Ishikawa (cell line): Measurements from ENCODE around the gene KIAA1217.

ENCODE experiments used
- CEBPB ChIP-seq: IDR thresholded peaks from 2 replicates; pipeline ENCODE4 v1.6.1; 2012
- CREB1 ChIP-seq: IDR thresholded peaks from 2 replicates; pipeline ENCODE4 v1.6.1; 2012; ENCODE audit warnings: low read depth
- EGR1 ChIP-seq: IDR thresholded peaks from 2 replicates; pipeline ENCODE4 v1.6.1; 2012
- EP300 ChIP-seq: IDR thresholded peaks from 2 replicates; pipeline ENCODE4 v1.6.1; 2012; ENCODE audit warnings: borderline replicate concordance
- FOXM1 ChIP-seq: IDR thresholded peaks from 2 replicates; pipeline ENCODE4 v1.6.1; 2012; ENCODE audit warnings: low read depth, borderline replicate concordance
- NFIC ChIP-seq: IDR thresholded peaks from 2 replicates; pipeline ENCODE4 v1.6.1; 2012
- RAD21 ChIP-seq: IDR thresholded peaks from 2 replicates; pipeline ENCODE4 v1.6.1; 2012; ENCODE audit warnings: low read depth
- TAF1 ChIP-seq: IDR thresholded peaks from 2 replicates; pipeline ENCODE4 v1.6.1; 2012; ENCODE audit warnings: low read depth, mild to moderate bottlenecking
- TCF12 ChIP-seq: IDR thresholded peaks from 2 replicates; pipeline ENCODE4 v1.6.1; 2012; ENCODE audit warnings: low read depth
- TEAD4 ChIP-seq: IDR thresholded peaks from 2 replicates; pipeline ENCODE4 v1.6.1; 2012
- YY1 ChIP-seq: IDR thresholded peaks from 2 replicates; pipeline ENCODE4 v1.6.1; 2012; ENCODE audit warnings: low read depth
- ZBTB7A ChIP-seq: IDR thresholded peaks from 2 replicates; pipeline ENCODE4 v1.6.1; 2012; ENCODE audit warnings: low read depth
- TF ChIP-seq, protein P1 (sequence below): IDR thresholded peaks from 2 replicates; pipeline ENCODE4 v1.6.1; 2012
- TF ChIP-seq, protein P2 (sequence below): IDR thresholded peaks from 2 replicates; pipeline ENCODE4 v1.6.1; 2012
- TF ChIP-seq, protein P3 (sequence below): IDR thresholded peaks from 2 replicates; pipeline ENCODE4 v1.6.1; 2012; ENCODE audit warnings: low read depth, mild to moderate bottlenecking

The KIAA1217 gene

DNA sequence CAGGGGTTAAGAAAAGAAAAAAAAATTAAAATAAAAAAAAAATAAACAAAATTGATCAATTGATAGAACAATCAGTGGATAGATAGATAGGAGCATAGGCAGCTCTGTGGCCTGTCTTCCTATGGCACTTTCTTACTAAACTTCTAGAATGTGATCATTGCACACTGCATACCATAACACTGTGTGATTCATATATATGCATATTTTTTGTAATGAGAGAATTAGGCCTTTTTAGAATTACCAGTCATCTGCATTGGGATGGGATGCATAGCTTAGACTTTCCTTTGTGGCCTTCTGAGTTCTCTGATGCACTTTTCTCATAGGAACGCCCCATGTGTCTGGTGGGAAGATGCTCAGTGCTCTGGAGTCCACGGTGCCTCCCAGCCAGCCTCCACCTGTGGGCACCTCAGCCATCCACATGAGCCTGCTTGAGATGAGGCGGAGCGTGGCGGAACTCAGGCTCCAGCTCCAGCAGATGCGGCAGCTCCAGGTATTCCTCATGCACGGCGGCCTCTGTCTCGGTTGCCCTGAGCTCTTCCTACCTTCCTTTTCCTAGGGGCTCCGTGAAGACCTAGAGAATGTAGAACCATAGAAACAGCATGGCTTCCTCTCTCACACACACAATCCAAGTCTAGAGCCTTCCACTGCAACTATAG, 292.2 kb downstream of the KIAA1217 start:
- TF ChIP-seq EGR1 (no peak), TEAD4 (no peak), RAD21 (no peak), YY1 (no peak), CEBPB (no peak), CREB1 (no peak), ZBTB7A (no peak), FOXM1 (no peak), TCF12 (no peak), EP300 (no peak), TAF1 (no peak), NFIC (no peak)
- TF ChIP-seq, protein P1, sequence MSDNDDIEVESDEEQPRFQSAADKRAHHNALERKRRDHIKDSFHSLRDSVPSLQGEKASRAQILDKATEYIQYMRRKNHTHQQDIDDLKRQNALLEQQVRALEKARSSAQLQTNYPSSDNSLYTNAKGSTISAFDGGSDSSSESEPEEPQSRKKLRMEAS, result no peak
- TF ChIP-seq, protein P2, sequence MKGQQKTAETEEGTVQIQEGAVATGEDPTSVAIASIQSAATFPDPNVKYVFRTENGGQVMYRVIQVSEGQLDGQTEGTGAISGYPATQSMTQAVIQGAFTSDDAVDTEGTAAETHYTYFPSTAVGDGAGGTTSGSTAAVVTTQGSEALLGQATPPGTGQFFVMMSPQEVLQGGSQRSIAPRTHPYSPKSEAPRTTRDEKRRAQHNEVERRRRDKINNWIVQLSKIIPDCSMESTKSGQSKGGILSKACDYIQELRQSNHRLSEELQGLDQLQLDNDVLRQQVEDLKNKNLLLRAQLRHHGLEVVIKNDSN, result no peak
- TF ChIP-seq, protein P3, sequence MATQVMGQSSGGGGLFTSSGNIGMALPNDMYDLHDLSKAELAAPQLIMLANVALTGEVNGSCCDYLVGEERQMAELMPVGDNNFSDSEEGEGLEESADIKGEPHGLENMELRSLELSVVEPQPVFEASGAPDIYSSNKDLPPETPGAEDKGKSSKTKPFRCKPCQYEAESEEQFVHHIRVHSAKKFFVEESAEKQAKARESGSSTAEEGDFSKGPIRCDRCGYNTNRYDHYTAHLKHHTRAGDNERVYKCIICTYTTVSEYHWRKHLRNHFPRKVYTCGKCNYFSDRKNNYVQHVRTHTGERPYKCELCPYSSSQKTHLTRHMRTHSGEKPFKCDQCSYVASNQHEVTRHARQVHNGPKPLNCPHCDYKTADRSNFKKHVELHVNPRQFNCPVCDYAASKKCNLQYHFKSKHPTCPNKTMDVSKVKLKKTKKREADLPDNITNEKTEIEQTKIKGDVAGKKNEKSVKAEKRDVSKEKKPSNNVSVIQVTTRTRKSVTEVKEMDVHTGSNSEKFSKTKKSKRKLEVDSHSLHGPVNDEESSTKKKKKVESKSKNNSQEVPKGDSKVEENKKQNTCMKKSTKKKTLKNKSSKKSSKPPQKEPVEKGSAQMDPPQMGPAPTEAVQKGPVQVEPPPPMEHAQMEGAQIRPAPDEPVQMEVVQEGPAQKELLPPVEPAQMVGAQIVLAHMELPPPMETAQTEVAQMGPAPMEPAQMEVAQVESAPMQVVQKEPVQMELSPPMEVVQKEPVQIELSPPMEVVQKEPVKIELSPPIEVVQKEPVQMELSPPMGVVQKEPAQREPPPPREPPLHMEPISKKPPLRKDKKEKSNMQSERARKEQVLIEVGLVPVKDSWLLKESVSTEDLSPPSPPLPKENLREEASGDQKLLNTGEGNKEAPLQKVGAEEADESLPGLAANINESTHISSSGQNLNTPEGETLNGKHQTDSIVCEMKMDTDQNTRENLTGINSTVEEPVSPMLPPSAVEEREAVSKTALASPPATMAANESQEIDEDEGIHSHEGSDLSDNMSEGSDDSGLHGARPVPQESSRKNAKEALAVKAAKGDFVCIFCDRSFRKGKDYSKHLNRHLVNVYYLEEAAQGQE, result no peak

DNA sequence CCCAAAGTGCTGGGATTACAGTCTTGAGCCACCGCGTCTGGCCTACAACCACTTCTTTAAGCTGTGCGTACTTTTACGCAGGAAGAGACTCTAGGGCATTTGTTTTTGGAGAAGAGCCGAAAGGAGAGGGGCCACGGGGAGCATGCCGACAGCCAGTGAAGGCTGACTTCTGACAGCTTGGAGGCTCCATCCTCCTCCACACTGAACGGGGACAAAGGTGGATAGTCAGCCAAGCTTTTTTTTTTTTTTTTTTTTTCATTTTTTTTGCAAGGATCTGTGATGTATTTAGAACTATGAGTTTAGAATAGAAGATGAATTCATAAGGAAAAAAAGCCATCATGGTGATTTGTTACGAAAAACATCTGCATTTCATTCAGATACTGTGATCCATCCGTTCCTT, 293.1 kb downstream of the KIAA1217 start:
- no peak for TF ChIP-seq TAF1
- no peak for TF ChIP-seq NFIC

DNA sequence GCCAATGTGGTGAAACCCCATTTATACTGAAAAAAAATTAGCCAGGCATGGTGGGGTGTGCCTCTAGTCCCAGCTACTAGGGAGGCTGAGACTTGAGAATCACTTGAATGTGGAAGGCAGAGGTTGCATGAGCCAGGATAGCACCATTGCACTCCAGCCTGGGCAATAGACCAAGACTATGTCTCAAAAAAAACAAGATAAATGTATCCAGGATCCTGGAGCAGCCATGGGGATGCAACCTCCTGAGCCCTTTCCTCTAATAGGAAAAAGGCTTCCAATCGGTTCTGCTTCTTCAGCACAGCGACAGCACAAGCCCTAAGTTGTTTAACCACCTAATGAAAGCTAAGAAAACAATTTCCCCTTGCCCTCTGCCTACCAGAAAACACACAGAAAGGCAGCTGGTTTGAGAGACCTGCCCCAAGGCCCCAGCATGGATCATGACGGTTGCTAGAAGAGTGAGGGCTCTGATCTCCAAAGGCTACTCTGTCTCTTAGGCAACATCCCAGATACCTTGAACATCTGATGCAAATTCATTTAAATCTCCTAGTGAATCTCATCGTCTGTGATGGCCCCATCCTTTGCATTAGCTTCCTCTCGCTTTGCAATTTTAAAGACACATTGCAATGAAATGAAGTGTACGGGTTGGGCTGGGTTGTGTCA, 294.0 kb downstream of the KIAA1217 start:
- TF ChIP-seq, protein P1, result no peak
- TF ChIP-seq TAF1, result no peak
- no peak for TF ChIP-seq RAD21
- TF ChIP-seq, protein P3, result no peak
- no peak for TF ChIP-seq YY1
- TF ChIP-seq, protein P2, result no peak
- TF ChIP-seq TEAD4, result no peak
- TF ChIP-seq CREB1, result no peak
- no peak for TF ChIP-seq EGR1
- TF ChIP-seq ZBTB7A, result no peak
- no peak for TF ChIP-seq TCF12
- no peak for TF ChIP-seq NFIC
- no peak for TF ChIP-seq FOXM1
- no peak for TF ChIP-seq CEBPB
- TF ChIP-seq EP300, result no peak

DNA sequence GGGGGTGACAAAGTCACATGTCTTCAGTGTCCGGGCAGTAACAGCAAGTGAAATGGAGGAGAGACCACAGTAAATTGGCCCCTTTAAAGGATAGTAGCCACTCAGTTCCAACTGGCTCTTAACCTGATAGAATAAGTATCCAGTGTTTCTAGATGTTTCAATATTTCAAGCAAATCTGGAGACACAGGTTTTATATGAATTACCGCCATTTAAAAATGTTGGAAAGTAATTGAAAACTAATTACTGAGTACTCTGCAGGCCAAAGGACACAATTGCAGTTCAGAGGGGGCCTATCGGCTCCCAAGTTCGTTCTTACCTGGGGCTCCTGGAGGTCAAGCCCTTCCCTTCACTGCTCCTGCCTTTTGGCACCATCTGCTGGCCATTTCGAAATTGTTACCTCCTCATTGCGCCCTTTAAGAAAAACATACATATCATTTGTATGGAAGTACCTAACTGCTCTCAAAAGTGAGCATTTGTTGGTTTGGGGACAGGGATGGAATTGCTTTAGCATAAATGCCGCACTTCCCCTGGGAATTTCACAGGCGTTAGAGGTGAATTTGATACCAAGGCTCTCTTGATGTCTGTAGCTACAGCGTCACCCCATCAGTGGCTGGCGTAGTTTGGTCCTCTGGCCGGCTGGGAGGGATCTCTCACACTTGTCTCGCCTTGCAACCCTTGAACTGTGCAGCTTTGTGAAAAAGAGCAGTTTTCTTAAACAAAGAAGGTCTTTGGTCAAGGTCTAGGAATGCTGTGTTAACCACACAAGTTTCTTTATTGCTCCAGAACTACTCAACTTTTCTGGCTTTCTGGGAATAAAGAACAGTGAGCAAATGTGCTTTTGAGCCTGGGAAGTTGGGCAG, 294.8 kb downstream of the KIAA1217 start:
- TF ChIP-seq YY1 (no peak), RAD21 (peak; percentile 88)

DNA sequence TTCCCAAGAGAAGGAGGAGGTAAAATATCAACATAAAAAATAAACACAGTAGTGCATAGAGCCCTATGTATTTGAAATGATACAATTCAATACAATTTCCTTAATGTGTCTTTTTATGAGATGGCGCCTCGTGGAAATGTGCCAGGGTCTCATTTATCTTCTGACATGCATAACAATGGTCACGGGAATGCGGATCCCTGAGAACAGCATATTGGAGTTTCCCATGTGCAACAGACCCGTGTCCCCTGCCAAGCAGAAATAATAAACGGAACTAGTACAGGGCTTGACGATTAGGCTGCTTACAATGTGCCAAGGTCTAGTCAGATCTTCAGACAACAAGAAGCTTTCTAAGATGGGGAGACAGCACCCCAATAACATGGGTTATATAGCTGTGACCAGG, 296.8 kb downstream of the KIAA1217 start:
- TF ChIP-seq TCF12 (peak; percentile 47; the same call in 1 of the 2 replicates), RAD21 (no peak), NFIC (peak; percentile 68), ZBTB7A (no peak), TAF1 (no peak), EP300 (peak; percentile 45; the same call in 1 of the 2 replicates), CREB1 (no peak), TEAD4 (peak; percentile 50; the same call in 1 of the 2 replicates), YY1 (no peak), CEBPB (no peak), FOXM1 (no peak), EGR1 (no peak)
- TF ChIP-seq, protein P3, result no peak
- TF ChIP-seq, protein P1, result no peak
